Thymus (tissue), 11 donors: ENCODE measurements around the gene CP. TPM values are rescaled to one million over a fixed set of nuclear protein-coding genes. Genes with fewer than 3 reads are reported as not detected.

Experiments used
- DNase-seq, 9 donors: peaks; one replicate each; pipeline ENCODE4 v3.0.0-alpha.2; 2013; ENCODE audit warnings: low spot score in 9 of 9, low read depth in 6 of 9, missing footprints in 1 of 9
- H3K27ac ChIP-seq, 2 donors: one replicate each; pipeline ENCODE4 v1.5.1; 2013; ENCODE audit warnings: control low read depth in 1 of 2, low read depth in 1 of 2, low read length in 1 of 2, mild to moderate bottlenecking in 1 of 2, moderate library complexity in 1 of 2
- H3K27me3 ChIP-seq, 2 donors: one replicate each; pipeline ENCODE4 v1.5.1; 2013; ENCODE audit warnings: low read length in 1 of 2; ENCODE audit not compliant: control insufficient read depth in 2 of 2, insufficient read depth in 1 of 2
- H3K36me3 ChIP-seq, 2 donors: one replicate each; pipeline ENCODE4 v1.5.1; 2013; ENCODE audit warnings: low read length in 1 of 2, mild to moderate bottlenecking in 1 of 2, moderate library complexity in 1 of 2; ENCODE audit not compliant: control insufficient read depth in 2 of 2, insufficient read depth in 2 of 2
- H3K4me1 ChIP-seq, 2 donors: one replicate each; pipeline ENCODE4 v1.5.1; 2013; ENCODE audit warnings: low read length in 2 of 2; ENCODE audit not compliant: control insufficient read depth in 2 of 2, insufficient read depth in 2 of 2
- H3K4me3 ChIP-seq, 2 donors: one replicate each; pipeline ENCODE4 v1.5.1; 2013; ENCODE audit warnings: low read length in 2 of 2, control low read depth in 1 of 2, mild to moderate bottlenecking in 1 of 2
- H3K9me3 ChIP-seq, 2 donors: one replicate each; pipeline ENCODE4 v1.5.1; 2013; ENCODE audit warnings: low read length in 1 of 2, mild to moderate bottlenecking in 1 of 2; ENCODE audit not compliant: control insufficient read depth in 2 of 2, insufficient read depth in 1 of 2
- WGBS: extraction: QIAGEN DNeasy Blood & Tissue Kit; methylation state at CpG from one replicate; pipeline ENCODE4 v1.1.7; 2013; 5-methylcytosine and 5-hydroxymethylcytosine counted together
- polyA plus RNA-seq: library from polyadenylated mRNA; stranded (reverse); fragments of 200-250 nt; gene quantifications from one replicate; pipeline ENCODE4 v1.2.3, GENCODE V29; 2013
- total RNA-seq: library from RNA; stranded (reverse); fragments of 120-200 nt; gene quantifications from one replicate; pipeline ENCODE4 v1.2.4, GENCODE V29; 2013
- donor health status: healthy.

Gene CP
- total and polyA plus RNA-seq, 2 donors, result 0.19 to 4.2 TPM

GRCh38 chr3:149180057-149180573 is 41.5 kb downstream of the CP start:
- no peak for DNase-seq
- Histone ChIP-seq H3K27me3 (no peaks in the 10 kb centered on the region), H3K4me3 (no peak overlapping the region), H3K36me3 (peaks cover 3% of the 10 kb centered on the region in 2 donors), H3K27ac (no peak overlapping the region), H3K4me1 (no peaks in the 10 kb centered on the region), H3K9me3 (no peaks in the 10 kb centered on the region)
- WGBS, result 96% methylated on average over 7 of the region's 7 CpGs

DNA sequence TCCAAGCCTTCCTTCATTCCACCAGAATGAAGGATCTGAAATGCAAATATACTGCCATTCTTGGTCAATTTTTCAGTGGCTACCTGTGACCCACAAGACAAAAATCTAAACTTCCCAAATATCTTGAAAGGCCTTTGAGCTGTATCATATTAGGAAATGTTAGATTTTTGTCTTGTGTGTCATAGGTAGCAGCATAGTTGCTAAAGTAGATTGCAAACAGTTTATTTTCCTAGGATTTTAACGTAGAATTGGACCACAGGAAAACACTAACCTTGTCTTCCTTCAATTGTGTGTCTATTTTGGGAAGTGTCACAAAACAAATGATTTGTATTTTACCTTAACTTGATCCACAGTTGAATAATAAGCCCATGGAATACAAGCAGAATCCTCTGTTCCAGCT is 42.4 kb downstream of the CP start:
- Histone ChIP-seq H3K4me3 (no peak overlapping the region), H3K27ac (no peak overlapping the region), H3K36me3 (peaks cover 3% of the 10 kb centered on the region in 2 donors), H3K9me3 (no peaks in the 10 kb centered on the region), H3K27me3 (no peaks in the 10 kb centered on the region), H3K4me1 (no peaks in the 10 kb centered on the region)
- DNase-seq, result no peak
- WGBS, result 96% methylated on average over 1 of the region's 1 CpG

DNA sequence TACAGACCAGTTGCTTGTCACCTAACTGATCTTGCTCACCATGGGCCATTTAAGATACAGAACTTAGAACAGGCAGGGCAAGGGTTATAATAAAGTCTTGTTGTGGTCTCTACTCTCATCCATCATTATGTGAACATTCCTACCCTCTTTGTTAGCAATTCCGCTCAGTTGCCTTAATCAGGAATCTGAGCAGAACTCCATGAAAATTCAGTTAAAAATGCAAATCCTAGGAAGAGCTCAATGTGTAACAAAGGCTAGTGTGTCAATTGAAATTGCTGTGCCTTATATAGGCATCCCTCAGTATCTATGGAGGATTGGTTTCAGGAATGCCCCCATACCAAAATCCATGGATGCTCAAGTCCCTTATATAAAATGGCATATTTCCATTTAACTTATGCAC is 44.5 kb downstream of the CP start:
- WGBS, result 96% methylated on average over 1 of the region's 1 CpG
- Histone ChIP-seq H3K27me3 (no peaks in the 10 kb centered on the region), H3K9me3 (no peaks in the 10 kb centered on the region), H3K4me3 (no peak overlapping the region), H3K36me3 (peaks cover 3 to 10% of the 10 kb centered on the region in 2 donors), H3K4me1 (no peaks in the 10 kb centered on the region), H3K27ac (no peak overlapping the region)
- no peak for DNase-seq

GRCh38 chr3:149174901-149175300 is 46.7 kb downstream of the CP start:
- Histone ChIP-seq H3K9me3 (no peaks in the 10 kb centered on the region), H3K4me3 (no peak overlapping the region), H3K27ac (no peak overlapping the region), H3K4me1 (no peaks in the 10 kb centered on the region), H3K27me3 (no peaks in the 10 kb centered on the region), H3K36me3 (peaks cover 7 to 22% of the 10 kb centered on the region in 2 donors)
- 59% methylated on average over 3 of the region's 3 CpGs for WGBS
- peak in 1 of 9 donors; percentile 24 for DNase-seq

DNA sequence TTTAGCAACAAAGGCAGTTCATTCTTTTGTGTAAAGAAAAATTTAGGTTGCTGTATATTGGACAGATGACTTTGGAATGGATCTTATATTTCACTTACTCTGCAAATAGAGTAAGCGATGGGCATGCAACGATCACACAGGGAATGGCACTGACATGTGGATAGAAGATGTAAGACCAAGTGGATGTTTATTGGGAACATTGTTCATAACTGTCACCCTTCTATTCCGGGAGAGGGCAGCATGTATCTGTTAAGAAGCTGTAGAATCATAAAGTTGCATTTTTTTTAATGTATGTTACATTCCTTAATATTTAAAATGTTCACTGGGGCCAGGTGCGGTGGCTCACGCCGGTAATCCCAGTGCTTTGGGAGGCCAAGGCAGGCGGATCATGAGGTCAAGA is 51.0 kb downstream of the CP start:
- Histone ChIP-seq H3K36me3 (peaks cover 15 to 49% of the 10 kb centered on the region in 2 donors), H3K4me3 (no peak overlapping the region), H3K4me1 (no peaks in the 10 kb centered on the region), H3K9me3 (no peaks in the 10 kb centered on the region), H3K27me3 (no peaks in the 10 kb centered on the region), H3K27ac (no peak overlapping the region)
- WGBS, result 98% methylated on average over 7 of the region's 7 CpGs
- DNase-seq, result no peak

DNA sequence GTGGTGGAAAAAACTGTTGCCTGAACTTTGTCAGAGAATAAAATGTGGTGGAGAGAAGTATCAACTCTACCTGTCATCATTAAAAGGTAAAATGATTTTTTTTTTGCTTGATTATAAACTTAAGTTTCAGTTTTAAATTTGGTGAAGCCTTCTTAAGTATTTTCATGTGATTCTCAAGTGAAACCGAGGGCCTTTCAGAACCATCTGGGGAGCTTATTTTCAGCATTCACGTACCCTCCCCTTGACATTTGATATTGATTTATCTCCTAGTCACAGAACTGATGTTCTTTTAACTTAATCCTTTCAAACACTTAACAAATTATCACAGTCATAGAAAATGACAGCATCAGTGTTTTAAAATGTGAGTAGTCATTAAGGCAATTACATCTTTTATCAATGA is 53.7 kb downstream of the CP start:
- Histone ChIP-seq H3K9me3 (no peaks in the 10 kb centered on the region), H3K36me3 (peaks cover 26 to 61% of the 10 kb centered on the region in 2 donors), H3K27me3 (no peaks in the 10 kb centered on the region), H3K4me1 (peaks cover 0 to 13% of the 10 kb centered on the region in 2 donors), H3K27ac (no peak overlapping the region), H3K4me3 (no peak overlapping the region)
- no peak for DNase-seq
- WGBS, result 92% methylated on average over 2 of the region's 2 CpGs

DNA sequence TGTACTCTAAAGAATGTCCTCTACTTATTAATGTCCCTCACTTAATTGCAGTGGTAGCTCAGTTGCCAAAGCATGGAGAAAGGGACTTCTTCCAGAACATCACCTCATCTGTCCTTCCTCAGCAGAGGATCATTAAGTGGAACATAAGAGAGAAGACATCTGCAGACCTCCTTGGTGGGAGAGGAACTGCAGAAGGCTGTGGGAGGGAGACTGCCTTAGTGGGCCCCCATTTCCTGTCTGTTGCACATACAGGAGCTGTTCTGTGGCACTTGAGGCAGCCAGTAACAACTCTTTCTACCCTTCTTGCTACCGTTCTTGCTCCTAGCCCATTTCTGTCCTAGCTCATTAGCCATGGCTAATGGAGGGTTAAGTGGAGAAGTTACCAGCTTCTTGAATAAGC is 58.6 kb downstream of the CP start:
- Histone ChIP-seq H3K9me3 (no peaks in the 10 kb centered on the region), H3K4me3 (no peak overlapping the region), H3K27ac (peak overlapping the region in 1 of 2 donors; percentile 74), H3K4me1 (peaks cover 0 to 18% of the 10 kb centered on the region in 2 donors), H3K36me3 (peaks cover 31 to 58% of the 10 kb centered on the region in 2 donors), H3K27me3 (no peaks in the 10 kb centered on the region)
- WGBS, result 7% methylated on average over 1 of the region's 1 CpG
- peak; percentile 21 to 79 (median 47) for DNase-seq

- no peak overlapping the region for H3K27ac ChIP-seq
- DNase-seq, result no peak
- WGBS, result 99% methylated on average over 2 of the region's 2 CpGs
- no peaks in the 10 kb centered on the region for H3K9me3 ChIP-seq
- H3K27me3 ChIP-seq, result no peaks in the 10 kb centered on the region
- peaks cover 37 to 62% of the 10 kb centered on the region in 2 donors for H3K36me3 ChIP-seq
- no peak overlapping the region for H3K4me3 ChIP-seq
- peaks cover 0 to 18% of the 10 kb centered on the region in 2 donors for H3K4me1 ChIP-seq
These were observed 59.6 kb downstream of the CP start for GRCh38 chr3:149162007-149162406.

DNA sequence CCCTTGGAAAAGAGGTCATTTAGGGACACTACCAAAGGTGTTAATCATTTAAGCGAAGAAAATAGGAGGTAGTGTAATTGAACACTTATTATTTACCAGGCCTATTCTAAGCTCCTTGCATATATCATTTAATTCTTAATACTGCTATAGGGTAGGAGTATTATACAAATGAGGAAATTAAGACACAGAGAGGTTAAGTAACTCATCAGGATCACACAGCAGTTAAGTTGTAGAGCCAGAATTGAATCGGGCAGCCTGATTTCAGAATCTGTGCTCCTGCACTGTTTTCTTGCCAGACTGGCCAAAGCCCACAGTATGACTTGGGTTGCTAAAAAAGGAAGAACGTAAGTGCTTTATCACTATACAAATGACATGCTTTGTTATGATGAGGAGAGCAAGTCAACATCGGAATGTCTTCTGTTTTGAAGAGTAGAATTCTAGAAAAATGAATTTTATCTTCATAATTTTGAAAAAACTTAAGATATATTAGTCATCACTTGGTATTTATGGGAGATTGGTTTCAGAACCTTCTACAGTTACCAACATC is 60.8 kb downstream of the CP start:
- 99% methylated on average over 4 of the region's 4 CpGs for WGBS
- H3K36me3 ChIP-seq, result peaks cover 38 to 61% of the 10 kb centered on the region in 2 donors
- H3K9me3 ChIP-seq, result no peaks in the 10 kb centered on the region
- no peak overlapping the region for H3K27ac ChIP-seq
- peaks cover 0 to 18% of the 10 kb centered on the region in 2 donors for H3K4me1 ChIP-seq
- no peak overlapping the region for H3K4me3 ChIP-seq
- no peaks in the 10 kb centered on the region for H3K27me3 ChIP-seq
- no peak for DNase-seq
